ENCODE data around the gene ICAM4.
"Not testable (repeated sequence)": the region's sequence is repeated elsewhere in the genome, so short reads cannot be mapped to it uniquely, and the experiment has no call there.

Gene ICAM4

GRCh38 chr19:10268071-10268470 is 18.7 kb upstream of the ICAM4 start:
- in situ Hi-C loops (cut with MboI; ENCODE audit: low sequenced_read_pairs): no loop called here

DNA sequence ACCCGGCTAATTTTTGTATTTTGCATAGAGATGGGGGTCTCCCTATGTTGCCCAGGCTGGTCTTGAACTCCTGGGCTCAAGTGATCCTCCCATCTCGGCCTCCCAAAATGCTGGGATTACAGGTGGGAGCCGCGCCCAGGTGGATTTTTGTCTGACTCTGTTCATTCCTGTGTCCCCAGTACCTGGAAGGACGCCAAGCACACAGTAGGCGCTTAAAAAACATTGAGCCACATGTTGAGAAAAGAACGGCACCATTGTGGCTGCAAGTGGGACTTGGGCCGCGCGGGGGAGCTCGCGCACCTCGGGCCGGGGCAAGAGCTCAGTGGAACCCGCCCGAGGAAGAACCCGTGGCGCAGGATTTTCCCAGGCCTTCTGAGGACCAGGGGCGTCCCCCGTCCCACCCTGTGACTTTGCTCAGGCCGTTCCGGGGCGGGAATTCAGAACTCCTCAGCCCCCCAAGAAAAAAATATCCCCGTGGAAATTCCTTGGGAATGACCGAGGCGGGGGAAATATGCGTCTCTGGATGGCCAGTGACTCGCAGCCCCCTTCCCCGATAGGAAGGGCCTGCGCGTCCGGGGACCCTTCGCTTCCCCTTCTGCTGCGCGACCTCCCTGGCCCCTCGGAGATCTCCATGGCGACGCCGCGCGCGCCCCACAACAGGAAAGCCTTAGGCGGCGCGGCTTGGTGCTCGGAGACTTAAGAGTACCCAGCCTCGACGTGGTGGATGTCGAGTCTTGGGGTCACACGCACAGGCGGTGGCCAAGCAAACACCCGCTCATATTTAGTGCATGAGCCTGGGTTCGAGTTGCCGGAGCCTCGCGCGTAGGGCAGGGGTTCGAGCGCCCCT is 17.2 kb upstream of the ICAM4 start:
- in situ Hi-C loops (cut with MboI; ENCODE audit: low sequenced_read_pairs): no loop called here

DNA sequence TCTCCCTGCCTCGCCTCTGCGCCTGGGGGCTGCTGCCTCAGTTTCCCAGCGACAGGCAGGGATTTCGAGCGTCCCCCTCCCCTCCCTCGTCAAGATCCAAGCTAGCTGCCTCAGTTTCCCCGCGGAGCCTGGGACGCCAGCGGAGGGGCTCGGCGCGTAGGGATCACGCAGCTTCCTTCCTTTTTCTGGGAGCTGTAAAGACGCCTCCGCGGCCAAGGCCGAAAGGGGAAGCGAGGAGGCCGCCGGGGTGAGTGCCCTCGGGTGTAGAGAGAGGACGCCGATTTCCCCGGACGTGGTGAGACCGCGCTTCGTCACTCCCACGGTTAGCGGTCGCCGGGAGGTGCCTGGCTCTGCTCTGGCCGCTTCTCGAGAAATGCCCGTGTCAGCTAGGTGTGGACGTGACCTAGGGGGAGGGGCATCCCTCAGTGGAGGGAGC is 16.6 kb upstream of the ICAM4 start:
- in situ Hi-C loops (cut with MboI; ENCODE audit: low sequenced_read_pairs): no loop called here

DNA sequence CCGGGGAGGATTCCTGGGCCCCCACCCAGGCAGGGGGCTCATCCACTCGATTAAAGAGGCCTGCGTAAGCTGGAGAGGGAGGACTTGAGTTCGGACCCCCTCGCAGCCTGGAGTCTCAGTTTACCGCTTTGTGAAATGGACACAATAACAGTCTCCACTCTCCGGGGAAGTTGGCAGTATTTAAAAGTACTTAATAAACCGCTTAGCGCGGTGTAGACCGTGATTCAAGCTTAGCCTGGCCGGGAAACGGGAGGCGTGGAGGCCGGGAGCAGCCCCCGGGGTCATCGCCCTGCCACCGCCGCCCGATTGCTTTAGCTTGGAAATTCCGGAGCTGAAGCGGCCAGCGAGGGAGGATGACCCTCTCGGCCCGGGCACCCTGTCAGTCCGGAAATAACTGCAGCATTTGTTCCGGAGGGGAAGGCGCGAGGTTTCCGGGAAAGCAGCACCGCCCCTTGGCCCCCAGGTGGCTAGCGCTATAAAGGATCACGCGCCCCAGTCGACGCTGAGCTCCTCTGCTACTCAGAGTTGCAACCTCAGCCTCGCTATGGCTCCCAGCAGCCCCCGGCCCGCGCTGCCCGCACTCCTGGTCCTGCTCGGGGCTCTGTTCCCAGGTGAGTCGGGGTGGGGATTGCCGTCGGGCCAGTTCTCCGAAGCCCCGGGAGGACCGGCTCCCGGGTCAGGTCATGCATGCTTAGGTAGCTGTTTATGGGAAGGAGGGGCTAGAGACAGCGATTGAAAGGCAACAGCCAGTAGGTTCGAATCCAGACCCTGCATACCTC is 15.9 kb upstream of the ICAM4 start, which contains the start of gene ICAM1:
Gene ICAM1 (plus strand): TSS at position 505 of the 779 bp plus-strand sequence. CDS start 40 bp downstream, at position 545.
- in situ Hi-C loops (cut with MboI; ENCODE audit: low sequenced_read_pairs): no loop called here

GRCh38 chr19:10271543-10272086 is 15.1 kb upstream of the ICAM4 start:
- in situ Hi-C loops (cut with MboI; ENCODE audit: low sequenced_read_pairs): no loop called here

DNA sequence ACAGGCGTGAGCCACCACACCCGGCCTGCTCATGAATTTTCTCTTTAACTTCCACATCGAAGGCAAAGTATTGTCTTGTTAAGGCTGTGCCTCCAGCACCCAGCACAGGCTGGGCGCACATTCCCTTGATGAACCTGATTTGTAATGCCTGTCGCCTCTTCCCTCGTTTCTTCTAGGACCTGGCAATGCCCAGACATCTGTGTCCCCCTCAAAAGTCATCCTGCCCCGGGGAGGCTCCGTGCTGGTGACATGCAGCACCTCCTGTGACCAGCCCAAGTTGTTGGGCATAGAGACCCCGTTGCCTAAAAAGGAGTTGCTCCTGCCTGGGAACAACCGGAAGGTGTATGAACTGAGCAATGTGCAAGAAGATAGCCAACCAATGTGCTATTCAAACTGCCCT is 12.2 kb upstream of the ICAM4 start:
- in situ Hi-C loops (cut with MboI; ENCODE audit: low sequenced_read_pairs): no loop called here

DNA sequence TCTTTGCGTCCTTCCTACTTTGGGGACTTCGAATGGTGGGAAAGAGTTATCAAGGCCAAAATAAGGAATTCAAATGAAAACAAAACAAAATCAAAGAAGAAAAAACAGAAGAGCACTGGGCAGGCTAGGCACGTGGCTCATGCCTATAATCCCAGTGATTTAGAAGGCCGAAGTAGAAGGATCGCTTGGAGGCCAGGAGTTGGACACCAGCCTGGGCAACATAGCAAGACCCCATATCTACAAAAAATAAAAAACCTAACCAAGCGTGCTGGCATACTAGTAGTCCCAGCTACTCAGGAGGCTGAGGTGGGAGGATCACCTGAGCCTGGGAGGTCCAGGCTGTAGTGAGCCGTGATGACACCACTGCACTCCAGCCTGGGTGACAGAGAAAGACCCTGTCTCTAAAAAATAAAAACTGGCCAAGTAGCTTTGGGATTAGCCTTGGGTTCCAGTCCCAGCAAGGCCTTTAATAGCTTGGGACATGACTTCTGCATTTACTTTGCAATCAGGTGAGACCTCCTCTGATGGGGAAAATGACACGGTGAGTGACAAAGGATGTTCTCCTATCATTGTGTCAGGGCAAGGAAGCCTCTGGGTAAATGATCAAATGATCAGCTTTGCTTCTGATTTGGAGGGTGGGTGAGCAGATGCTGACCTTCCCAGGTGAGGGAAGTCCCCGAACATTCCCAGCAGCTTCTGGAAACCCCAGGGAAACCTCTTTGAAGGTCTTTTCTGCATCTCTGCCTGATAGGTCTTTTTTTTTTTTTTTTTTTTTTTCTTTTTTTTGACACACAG is 8.8 kb upstream of the ICAM4 start:
- in situ Hi-C loops (cut with MboI; ENCODE audit: low sequenced_read_pairs): no loop called here

DNA sequence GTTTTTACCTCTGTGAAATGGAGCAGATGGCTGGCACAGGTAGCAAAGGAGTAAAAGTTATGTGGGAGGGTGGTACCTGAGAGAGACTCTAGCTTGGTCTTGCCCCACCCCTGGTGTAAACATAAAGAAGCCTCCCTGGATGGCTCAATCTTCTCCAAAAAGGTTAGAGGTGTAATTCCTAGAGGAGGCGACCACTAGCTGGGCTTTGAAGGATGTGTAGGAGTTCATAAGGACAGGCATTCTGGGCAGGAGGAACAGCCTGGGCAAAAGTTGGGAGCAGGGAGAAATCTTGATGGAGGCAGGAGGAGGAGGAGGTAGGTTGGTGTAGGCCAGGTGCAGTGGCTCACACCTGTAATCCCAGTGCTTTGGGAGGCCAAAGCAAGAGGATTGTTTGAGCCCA is 7.8 kb upstream of the ICAM4 start:
- in situ Hi-C loops (cut with MboI; ENCODE audit: low sequenced_read_pairs): no loop called here

GRCh38 chr19:10279737-10280442 is 6.9 kb upstream of the ICAM4 start:
- in situ Hi-C loops (cut with MboI; ENCODE audit: low sequenced_read_pairs): no loop called here

GRCh38 chr19:10282043-10282442 is 4.7 kb upstream of the ICAM4 start:
- in situ Hi-C loops (cut with MboI; ENCODE audit: low sequenced_read_pairs): not testable (repeated sequence)

DNA sequence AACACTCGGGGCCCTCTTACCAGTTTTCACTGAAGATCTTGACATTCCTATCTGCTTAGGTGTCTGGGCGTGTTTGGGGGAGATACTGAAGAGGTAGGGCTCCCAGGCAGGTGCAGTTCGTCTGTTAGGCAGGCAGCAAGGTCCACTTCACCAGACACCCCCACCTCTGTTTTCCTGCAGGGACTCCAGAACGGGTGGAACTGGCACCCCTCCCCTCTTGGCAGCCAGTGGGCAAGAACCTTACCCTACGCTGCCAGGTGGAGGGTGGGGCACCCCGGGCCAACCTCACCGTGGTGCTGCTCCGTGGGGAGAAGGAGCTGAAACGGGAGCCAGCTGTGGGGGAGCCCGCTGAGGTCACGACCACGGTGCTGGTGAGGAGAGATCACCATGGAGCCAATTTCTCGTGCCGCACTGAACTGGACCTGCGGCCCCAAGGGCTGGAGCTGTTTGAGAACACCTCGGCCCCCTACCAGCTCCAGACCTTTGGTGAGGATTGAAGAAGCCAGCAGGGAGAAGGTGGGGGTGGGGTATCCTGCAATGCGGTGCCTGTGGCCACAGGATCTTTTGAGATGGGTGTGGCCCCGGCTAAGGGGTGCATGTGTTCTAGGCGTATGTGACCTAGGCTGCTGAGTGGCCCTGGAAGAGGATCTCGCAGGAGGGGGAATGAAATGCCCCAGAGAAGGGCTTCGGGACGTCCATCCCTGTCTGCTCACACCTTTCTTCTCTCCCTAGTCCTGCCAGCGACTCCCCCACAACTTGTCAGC is 3.3 kb upstream of the ICAM4 start:
- in situ Hi-C loops (cut with MboI; ENCODE audit: low sequenced_read_pairs): no loop called here

DNA sequence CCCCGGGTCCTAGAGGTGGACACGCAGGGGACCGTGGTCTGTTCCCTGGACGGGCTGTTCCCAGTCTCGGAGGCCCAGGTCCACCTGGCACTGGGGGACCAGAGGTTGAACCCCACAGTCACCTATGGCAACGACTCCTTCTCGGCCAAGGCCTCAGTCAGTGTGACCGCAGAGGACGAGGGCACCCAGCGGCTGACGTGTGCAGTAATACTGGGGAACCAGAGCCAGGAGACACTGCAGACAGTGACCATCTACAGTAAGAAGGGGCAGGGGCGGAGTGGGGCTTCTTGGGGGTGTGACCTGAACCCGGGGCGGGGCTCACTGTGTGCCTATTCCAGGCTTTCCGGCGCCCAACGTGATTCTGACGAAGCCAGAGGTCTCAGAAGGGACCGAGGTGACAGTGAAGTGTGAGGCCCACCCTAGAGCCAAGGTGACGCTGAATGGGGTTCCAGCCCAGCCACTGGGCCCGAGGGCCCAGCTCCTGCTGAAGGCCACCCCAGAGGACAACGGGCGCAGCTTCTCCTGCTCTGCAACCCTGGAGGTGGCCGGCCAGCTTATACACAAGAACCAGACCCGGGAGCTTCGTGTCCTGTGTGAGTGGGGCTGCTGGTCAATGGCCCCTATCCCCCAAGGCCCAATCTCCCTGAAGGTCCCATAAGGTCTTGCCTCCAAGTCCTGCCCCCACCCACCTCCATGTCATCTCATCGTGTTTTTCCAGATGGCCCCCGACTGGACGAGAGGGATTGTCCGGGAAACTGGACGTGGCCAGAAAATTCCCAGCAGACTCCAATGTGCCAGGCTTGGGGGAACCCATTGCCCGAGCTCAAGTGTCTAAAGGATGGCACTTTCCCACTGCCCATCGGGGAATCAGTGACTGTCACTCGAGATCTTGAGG is 2.4 kb upstream of the ICAM4 start:
- in situ Hi-C loops (cut with MboI; ENCODE audit: low sequenced_read_pairs): no loop called here

DNA sequence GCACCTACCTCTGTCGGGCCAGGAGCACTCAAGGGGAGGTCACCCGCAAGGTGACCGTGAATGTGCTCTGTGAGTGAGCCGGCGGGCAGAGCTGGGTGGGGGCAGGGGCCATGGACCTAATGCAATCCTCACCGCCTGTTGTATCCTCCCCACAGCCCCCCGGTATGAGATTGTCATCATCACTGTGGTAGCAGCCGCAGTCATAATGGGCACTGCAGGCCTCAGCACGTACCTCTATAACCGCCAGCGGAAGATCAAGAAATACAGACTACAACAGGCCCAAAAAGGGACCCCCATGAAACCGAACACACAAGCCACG is 1.8 kb upstream of the ICAM4 start:
- in situ Hi-C loops (cut with MboI; ENCODE audit: low sequenced_read_pairs): no loop called here

DNA sequence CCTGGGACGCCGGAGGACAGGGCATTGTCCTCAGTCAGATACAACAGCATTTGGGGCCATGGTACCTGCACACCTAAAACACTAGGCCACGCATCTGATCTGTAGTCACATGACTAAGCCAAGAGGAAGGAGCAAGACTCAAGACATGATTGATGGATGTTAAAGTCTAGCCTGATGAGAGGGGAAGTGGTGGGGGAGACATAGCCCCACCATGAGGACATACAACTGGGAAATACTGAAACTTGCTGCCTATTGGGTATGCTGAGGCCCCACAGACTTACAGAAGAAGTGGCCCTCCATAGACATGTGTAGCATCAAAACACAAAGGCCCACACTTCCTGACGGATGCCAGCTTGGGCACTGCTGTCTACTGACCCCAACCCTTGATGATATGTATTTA is 1.4 kb upstream of the ICAM4 start:
- in situ Hi-C loops (cut with MboI; ENCODE audit: low sequenced_read_pairs): no loop called here

- in situ Hi-C loops (cut with MboI; ENCODE audit: low sequenced_read_pairs): no loop called here
Observed at GRCh38 chr19:10288662-10289166, 2.0 kb downstream of the ICAM4 start.

DNA sequence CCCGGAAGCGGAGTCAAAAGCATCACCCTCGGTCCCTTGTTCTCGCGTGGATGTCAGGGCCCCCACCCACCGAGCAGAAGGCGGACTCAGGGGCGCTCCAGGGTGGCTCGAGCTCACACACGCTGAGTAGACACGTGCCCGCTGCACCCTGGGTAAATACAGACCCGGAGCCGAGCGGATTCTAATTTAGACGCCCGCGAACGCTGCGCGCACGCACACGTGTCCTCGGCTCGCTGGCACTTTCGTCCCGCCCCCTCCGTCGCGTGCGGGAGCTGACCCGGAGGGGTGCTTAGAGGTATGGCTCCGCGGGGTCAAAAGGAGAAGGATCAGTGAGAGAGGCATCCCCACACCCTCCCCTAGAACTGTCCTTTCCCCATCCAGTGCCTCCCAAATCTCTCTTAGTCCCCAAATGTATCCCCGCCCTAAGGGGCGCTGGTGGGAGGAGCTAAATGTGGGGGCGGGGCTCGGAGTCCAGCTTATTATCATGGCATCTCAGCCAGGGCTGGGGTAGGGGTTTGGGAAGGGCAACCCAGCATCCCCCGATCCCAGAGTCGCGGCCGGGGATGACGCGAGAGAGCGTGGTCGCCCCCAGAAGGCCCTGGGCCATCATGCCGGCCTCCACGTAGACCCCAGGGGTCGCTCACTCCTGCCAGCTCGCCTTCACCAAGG is 2.5 kb downstream of the ICAM4 start:
- in situ Hi-C loops (cut with MboI; ENCODE audit: low sequenced_read_pairs): no loop called here

GRCh38 chr19:10289836-10290356 is 3.1 kb downstream of the ICAM4 start, which contains the start of gene ICAM5:
Gene ICAM5, plus strand, starts transcription at chr19:10289952. Its CDS starts 92 bp downstream, at chr19:10290044.
- in situ Hi-C loops (cut with MboI; ENCODE audit: low sequenced_read_pairs): no loop called here
